ENCODE results near the gene SNX10.

Gene SNX10

GRCh38 chr7:26340476-26341018 is 48.9 kb downstream of the SNX10 start:
- DNase-seq, result no peak

- no peak for DNase-seq
These were observed 51.7 kb downstream of the SNX10 start for GRCh38 chr7:26343320-26343832.

- no peak for DNase-seq
These were observed 52.2 kb downstream of the SNX10 start for GRCh38 chr7:26343837-26344236.

GRCh38 chr7:26345202-26345601 is 53.5 kb downstream of the SNX10 start:
- no peak for DNase-seq

- DNase-seq, result no peak
These were observed 54.2 kb downstream of the SNX10 start for GRCh38 chr7:26345837-26346236.

GRCh38 chr7:26346611-26347203 is 55.0 kb downstream of the SNX10 start:
- no peak for DNase-seq

GRCh38 chr7:26348234-26348851 is 56.7 kb downstream of the SNX10 start:
- DNase-seq, result no peak

GRCh38 chr7:26349005-26349915 is 57.6 kb downstream of the SNX10 start:
- peak; percentile 3 for DNase-seq

- DNase-seq, result no peak
These were observed 59.5 kb downstream of the SNX10 start for GRCh38 chr7:26351171-26351570.

GRCh38 chr7:26356229-26356628 is 64.6 kb downstream of the SNX10 start:
- DNase-seq, result no peak

- DNase-seq, result no peak
These were observed 65.5 kb downstream of the SNX10 start for GRCh38 chr7:26356929-26357798.

- DNase-seq, result no peak
These were observed 66.1 kb downstream of the SNX10 start for GRCh38 chr7:26357799-26358151.

- DNase-seq, result no peak
These were observed 69.0 kb downstream of the SNX10 start for GRCh38 chr7:26360650-26361049.

- DNase-seq, result no peak
These were observed 70.0 kb downstream of the SNX10 start for GRCh38 chr7:26361637-26362036.

GRCh38 chr7:26363465-26363864 is 71.8 kb downstream of the SNX10 start:
- DNase-seq, result no peak

- DNase-seq, result peak; percentile 65
These were observed 73.6 kb downstream of the SNX10 start for GRCh38 chr7:26365077-26365900.

GRCh38 chr7:26365901-26366275 is 74.2 kb downstream of the SNX10 start:
- DNase-seq, result no peak

GRCh38 chr7:26367219-26367711 is 75.6 kb downstream of the SNX10 start:
- no peak for DNase-seq

GRCh38 chr7:26368542-26368941 is 76.9 kb downstream of the SNX10 start:
- no peak for DNase-seq

GRCh38 chr7:26369593-26369992 is 77.9 kb downstream of the SNX10 start:
- DNase-seq, result peak; percentile 56

GRCh38 chr7:26370011-26370410 is 78.3 kb downstream of the SNX10 start:
- no peak for DNase-seq
